NCI-H226 (cell line): ENCODE measurements around the gene VASH1.
"Not testable (repeated sequence)": the region's sequence is repeated elsewhere in the genome, so short reads cannot be mapped to it uniquely, and the experiment has no call there.

Source experiments
- DNase-seq: peaks from one replicate; pipeline ENCODE4 v3.0.0-alpha.2; 2015

The VASH1 gene

DNA sequence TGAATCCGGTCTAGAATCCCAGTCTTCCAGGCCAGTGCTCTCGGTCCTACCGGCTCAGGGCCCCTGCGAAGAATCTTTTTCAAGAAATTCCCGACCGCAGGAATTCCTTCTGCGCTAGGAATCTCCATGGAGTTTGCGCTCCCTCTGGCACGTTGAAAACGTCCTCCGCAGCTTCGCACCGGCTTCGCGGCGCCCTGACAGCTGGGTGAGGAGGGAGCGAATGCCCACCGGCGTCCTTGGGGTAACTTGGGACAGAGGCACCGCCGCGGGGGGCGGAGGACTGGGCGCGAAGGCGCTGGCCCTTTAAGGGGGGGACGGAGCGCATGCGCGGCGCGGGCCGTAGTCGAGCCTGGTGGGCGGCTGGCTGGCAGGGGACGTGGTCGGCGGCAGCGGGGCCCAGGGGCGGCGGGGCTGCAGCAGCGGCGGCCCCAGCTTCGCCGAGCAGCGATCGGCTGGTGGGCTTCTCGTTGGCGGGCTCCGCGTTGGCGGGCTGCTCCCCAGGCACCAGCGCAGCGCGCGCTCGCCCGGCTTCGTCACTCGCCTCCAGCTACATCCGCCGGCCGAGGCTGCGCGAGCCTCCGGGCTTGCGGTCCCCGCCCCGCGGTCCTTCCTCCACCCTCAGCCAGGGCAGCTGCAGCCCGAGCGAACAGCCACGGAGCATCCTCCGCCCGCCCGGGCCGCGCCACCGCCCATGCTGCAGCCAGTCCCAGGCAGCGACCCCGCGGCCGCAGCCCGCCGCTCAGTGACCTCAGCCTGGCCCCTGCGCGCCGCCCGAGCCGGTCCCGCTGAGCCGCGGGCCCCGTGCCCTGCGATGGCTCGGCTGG lies at the start of gene VASH1:
TSS of gene VASH1 (plus strand) at position 333 of the 824 bp plus-strand sequence. CDS start 1,354 bp downstream, outside the sequence.
- DNase-seq = peak; percentile 72

DNA sequence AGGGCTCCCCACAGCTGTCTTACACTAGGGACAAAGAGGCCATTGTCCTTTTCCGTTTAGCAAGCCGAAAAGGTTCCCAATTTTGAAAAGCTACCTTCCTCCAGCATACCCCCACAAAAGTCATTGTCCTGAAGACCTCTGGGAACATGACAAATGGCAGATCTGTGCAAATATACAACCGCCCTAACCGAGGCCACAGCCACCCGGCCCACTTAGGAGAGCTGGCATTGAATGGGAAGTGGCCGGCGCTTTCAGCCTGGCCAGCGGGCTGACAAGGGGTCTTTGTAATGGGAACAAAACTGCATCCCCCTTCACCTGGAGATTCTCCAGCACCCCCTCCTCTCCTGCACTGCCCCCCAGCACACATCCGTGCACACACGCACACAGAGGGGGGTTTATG lies 48.1 kb upstream of the VASH1 start:
- DNase-seq = no peak

DNA sequence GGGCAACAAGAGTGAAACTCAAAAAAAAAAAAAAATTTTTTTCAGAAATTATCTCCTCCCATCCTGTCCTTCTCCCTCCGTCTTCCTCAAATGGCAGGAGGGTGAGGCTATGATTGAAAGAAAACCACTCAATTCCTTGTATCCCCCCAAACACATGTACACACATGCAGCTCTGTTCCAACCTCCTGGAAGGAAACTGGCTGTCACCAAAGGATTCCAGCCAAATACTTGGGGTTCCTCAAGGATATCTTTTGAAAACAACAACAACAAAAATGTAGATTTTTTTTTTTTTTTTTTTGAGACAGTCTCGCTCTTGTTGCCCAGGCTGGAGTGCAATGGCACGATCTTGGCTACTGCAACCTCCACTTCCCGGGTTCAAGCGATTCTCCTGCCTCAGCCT lies 46.8 kb upstream of the VASH1 start:
- DNase-seq = no peak

DNA sequence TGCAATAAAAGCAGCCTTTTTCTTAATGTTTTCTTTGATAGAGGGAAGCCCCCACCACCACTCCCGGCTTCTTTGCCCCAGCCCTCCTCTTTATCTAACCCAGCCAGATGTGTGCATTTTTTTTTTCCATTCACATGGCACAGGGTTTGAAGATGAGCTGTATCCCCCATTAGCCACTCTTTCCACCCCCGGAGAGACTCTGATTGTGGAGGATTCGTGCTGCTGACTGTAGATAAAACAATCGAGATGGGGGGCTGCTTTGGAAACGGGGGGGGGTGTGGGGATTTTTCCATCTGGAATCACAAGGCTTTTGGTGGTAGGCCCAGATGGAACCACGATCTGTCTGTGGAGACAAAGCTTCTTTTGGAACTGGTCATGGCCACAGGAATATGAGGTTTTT lies 46.2 kb upstream of the VASH1 start:
- DNase-seq = no peak

DNA sequence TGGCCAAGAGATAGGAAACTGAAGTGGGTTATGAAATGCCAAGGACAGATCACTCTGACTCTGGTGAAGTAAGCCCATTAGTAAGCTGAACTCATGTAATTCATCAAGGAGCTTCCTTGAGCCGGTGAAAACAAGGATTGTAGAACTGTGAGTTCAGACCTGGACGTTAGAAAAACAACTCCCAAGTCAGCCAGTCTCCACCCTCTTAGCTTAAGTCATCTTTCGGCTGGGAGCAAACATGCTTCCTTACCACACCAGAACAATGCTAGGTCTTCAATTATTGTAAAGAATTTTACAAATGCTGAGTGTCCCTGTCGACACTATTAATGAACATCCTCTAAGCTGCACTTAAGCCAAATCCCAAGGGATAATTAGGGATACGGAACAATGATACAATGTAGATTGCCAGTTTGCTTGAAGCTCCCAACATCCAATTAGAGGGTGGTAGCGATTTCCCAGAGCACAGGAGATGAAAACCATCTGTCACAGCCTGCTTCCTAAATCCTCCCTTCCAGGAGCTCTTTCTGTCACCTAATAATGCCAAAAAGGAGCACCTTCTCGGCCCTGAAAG lies 45.7 kb upstream of the VASH1 start:
- DNase-seq = no peak

DNA sequence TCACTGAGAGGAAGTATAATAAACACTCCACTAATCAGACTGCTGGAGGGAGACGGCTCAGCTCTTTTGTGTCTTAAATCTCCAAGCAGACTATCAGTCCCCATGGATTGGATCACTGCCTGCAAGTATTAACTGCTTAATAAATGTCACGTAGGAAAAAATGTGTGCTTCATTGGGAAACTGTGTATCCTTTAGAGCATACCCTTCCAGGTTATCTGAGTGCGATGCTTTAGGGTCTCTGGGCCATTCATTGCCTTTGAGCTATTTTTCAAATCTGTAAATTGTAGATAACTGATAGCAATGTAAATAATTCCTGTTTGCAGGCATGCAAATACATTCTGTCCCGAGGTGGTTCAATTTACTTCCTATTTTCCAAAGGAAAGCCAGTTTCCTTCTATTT lies 45.0 kb upstream of the VASH1 start:
- DNase-seq = no peak

DNA sequence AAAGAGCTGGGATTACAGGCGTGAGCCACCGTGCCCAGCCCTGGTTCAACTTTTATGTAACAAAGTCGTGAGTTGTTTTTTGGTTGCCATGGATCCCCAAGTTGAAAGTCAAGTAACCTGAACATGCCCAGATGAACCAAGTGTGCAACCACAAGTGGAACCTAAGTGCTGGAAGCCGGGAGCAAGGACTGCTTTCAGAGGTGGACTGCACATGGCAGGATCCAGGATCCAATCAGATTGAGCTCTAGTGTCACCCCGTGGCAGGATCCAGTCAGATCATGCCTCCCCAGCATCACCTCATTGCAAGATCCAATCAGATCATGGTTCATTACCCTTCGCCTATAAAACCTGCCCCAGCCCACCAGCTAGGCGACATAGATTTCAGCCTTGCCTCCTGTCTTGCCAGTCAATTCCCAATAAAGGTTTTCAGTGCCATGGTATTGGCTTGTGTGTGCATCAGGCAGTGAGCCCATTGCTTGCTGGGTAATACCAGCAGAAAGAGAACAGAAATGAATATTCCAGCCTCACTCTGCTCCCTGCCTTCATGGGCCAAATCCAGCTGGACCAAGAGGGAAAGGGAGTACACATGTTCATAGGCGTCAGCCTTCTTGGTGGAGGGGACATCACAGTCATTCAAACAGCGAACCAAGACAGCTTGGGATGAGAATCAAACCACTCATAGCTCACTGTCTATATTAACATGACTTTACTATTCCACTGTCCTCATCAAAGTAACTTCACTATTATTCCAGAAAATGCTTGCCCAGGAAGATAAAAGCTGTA lies 43.6 kb upstream of the VASH1 start:
- no peak for DNase-seq

DNA sequence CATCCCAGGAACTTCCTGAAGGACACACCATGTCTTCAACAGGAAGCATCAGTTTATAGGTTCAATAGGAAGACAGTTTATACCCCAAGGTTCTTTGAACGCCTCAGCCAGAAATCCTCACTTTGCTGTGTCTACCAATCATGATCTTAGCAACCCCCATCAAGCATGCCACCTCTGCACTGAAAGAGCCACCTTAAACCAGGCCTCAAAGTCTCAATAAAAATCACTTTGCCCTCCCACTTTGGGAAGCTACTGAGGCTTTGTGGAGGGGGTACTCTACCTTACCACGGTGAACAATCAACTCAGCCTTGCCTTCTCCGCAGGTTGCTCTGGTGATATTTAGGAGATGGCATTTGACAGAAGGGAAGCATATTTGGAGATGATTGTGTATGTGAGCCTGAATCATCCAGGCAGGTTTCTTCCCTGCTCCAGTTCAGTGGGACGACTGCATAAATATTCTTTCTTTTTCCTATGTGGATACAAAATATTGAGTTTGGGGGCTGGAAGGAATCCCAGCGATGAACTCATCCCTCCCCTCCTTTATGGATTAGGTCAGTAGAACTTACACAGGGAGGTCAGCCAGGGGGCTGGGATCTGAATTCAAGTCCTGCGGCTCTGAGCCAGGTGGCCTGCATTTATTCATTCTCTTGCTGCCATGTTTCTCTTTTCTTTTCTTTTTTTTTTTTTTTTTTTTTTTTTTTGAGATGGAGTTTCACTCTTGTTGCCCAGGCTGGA lies 42.8 kb upstream of the VASH1 start:
- no peak for DNase-seq

DNA sequence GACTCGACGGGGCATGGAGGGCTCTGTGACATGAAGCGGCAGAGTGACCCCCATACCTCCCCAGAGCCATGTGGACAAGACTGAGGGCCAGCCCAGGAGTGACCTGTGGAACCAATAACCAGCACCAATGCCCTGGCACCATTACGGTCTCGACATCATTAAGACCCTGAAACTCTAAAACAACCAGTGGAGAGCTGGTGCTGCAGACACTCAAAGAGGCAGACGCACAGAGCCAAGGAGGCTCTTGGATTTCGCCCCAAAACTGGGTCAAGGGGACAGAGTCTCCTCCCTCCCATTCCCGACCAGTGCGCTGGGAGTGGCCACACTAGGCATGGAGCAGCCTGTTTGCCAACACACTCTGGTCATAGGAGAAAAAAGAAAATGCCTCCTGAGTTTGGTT lies 41.6 kb upstream of the VASH1 start:
- no peak for DNase-seq

DNA sequence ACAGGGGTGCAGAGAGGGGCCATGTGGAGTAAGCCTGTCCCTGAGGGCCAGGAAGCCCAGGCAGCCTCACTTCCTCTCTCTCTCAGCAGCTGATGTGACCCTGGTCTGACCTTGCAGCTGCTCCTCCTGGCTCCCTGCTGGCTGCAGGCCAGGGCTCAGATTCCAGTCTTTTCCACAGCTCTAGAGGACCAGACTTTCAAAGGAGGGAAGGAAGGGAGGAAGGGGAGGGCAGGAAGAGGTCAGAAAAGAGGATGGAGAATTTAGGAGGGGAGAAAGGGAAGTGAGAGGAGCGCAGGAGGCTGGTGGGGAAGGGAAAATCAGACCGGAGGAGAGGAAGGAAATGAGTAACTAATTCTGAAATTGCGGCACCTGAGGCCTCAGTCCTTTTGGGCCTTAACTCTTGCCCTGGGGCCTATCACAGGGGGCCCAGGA lies 40.9 kb upstream of the VASH1 start:
- no peak for DNase-seq

DNA sequence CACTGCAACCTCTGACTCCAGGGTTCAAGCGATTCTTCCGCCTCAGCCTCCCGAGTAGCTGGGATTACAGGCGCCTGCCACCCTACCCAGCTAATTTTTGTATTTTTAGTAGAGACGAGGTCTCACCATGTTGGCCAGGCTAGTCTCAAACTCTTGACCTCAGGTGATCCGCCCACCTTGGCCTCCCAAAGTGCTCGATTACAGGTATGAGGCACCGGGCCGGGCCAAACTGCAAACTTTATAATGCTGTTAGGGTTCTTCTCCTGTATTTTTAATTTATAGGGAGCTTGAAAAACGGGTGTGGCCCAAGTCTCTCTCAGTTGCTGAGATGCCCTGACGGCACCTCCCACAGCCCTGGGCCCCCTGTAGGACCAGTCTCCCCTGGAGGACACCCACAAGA lies 39.8 kb upstream of the VASH1 start:
- DNase-seq = not testable (repeated sequence)

DNA sequence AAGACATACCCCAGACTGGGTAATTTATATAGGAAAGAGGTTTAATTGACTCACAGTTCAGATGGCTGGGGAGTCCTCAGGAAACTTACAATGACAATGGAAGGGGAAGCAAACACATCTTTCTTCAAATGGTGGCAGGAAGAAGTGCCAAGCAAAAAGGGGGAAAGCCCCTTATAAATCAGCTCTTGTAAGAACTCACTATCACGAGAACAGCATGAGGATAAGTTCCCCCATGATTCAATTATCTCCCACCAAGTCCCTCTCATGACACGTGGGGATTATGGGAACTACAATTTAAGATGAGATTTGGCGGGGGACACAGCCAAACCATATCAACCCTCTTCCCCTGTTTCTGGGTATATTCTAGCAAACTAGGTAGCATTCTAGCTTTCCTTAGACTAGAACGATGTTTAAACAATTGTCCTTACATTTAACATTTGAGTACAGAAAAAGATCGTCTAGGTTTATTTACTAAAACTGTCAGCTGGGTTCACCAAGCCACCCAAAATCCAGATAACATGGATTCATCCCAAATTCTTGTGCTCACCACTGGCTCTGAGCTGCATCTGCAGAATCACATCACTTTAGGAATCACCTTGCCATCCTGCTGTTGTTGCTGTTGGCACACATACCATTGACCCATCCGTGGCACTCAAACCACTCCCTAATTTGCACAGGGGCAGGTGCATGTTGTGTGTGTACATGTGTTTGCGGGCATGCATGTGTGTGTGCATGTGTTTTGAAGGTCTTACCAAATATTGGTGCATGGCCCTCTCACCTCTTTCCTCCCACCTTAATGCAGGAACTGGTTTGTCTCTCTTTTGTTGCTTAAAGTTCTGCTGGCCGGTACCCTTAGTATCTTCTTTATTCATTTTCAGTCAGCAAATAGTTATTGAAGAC lies 36.4 kb upstream of the VASH1 start:
- DNase-seq = no peak

DNA sequence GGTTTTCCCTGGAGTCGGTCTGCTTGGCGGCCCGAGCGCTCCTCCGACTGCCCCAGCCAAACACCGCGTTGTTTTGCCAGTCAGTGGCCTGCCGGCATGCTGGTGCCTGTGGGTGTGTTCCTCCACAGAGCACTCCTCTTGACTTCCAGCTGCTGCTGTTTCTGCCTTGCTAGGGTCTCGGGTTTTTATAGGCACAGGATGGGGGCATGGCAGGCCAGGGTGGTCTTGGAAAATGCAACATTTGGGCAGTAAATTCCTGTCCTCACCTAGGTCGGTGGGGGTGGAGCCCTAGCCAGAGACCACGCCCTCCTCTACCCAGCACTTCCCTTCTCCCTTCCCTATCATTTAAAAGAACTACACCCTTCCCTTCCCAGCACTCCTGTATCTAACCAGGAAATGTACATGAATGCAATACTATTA lies 34.7 kb upstream of the VASH1 start:
- DNase-seq = no peak

DNA sequence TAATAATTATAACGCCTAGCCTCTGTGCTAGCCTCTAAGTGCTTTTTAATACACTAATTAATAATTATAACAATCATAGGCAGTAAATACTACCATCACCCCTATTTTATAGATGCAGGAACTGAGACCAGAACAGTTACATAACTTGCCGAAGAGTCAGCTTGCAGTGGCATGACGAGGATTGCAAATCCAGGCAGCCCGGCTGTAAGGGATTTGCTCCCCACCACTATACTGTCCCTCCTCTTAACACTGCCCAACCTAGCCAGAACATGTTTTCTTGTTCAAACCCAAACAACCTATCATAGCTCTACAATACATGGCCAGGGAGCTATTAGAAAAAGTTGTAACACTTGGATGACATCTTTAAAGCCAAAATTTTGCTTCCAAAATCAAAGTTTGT lies 33.9 kb upstream of the VASH1 start:
- DNase-seq = no peak

DNA sequence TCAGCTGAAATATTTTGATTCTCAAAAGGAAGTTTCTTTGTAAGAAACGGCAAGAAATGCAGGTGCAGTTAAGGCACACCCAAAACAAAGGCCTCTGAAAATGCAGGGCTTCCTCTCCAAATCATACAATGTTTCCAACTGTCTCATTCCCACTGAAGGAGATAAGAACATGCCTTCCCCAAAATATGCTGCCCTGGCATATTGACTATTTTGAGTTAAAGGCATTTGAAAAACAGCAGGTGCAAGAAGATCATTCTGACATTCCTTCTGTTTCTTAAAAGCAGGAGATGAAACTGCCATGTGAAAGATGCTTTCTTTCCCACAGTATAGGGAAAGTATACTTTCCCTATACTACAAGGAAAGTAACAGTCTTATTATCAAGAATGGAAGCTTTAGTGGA lies 33.4 kb upstream of the VASH1 start:
- no peak for DNase-seq

DNA sequence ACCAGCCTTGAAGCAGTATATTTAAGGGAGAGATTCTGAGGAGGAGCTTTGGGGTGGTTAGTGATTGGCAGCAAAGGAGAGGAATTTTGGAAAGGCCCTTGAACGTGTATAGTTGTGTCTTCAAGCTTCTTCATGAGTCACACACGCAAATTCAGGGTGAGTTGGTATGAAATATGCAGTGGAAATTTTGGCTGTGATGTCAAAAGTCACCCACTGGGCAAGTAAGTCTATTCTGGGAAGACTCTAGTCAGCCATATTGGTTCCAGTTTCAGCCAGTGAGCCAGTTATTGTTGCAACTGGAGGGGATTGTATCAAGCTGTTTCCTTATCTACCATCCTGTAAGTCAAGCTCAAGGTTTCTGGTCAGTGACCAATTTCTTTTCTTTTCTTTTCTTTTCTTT lies 32.0 kb upstream of the VASH1 start:
- no peak for DNase-seq

DNA sequence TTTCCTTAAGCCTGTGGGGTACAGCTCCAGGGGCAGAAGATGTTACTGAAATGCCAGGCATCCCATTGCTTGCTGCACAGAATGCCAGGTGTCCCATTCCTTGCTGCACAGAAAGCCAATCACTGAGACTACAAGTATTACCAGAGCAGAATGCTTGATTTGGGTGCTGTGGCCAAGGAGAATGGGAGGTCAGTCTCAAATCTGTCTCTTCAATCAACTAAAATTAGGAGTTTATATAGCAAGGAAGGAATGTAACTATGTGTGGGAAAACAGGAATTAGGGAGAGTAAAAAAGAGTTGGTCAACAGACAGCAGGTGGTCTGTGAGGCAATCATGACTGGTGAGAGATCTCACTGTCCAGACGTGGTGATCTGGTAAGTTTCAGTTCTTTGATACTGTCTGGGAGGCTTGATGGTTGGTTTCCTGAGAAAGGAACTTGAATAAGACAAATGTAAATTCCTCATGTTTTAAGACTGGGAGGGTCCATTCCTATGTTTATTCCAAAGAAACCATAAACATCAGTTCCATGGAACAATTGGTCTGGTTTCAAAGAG lies 31.2 kb upstream of the VASH1 start:
- DNase-seq = no peak

DNA sequence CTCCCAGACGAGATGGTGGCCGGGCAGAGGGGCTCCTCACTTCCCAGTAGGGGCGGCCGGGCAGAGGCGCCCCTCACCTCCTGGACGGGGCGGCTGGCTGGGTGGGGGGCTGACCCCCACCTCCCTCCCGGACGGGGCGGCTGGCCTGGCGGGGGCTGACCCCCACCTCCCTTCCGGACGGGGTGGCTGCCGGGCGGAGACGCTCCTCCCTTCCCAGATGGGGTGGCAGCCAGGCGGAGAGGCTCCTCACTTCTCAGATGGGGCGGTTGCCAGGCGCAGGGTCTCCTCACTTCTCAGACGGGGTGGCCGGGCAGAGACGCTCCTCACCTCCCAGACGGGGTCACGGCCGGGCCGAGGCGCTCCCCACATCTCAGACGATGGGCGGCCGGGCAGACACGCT lies 26.8 kb upstream of the VASH1 start:
- DNase-seq = not testable (repeated sequence)

DNA sequence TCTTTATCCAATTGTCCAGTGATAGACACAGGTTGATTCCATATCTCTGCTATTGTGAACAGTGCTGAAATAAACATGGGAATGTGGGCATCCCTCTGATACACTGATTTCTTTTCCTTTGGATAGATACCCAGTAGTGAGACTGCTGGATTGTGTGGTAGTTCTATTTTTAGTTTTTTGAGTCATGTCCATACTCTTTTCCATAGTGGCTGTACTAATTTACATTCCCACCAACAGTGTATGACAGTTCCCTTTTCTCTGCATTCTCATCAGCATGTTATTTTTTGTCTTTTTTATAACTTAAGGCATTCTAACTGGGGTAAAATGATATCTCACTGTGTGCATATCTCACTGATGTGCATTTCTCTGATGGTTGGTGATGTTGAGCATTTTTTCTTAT lies 24.8 kb upstream of the VASH1 start:
- no peak for DNase-seq

DNA sequence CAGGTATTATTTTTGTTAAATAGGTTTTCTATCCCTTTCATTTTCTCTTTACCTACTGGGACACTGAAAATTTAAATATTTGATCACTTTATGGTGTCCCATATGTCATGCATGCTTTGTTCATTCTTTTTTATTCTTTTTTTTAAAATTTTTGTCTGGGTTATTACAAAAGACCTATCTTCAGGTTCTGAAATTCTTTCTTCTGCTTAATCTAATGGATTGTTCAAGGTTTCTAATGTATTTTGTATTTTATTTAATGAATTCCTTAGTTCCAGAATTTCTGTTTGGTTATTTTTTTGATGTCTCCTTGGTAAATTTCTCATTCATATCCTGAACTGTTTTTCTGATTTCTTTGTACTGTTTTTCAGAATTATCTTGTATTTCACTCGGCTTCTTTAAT lies 20.2 kb upstream of the VASH1 start:
- DNase-seq = no peak

DNA sequence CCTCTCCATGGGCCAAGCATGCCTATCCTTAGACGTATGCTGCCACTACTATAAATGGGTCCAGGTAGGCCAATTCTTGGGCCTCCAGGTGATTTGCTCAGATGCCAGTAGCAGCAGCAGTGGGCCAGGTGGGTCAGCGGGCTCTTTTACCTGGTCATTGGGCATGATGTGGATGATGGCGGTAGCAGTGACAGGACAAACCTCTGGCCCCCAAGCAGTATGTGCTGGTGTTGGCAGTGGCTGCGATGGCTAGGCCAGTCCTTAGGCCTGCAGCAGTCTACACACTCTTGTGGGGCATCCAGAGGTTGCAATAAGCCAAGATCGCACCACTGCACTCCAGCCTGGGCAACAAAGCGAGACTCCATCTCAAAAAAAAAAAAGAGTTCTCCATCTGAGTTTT lies 19.1 kb upstream of the VASH1 start:
- DNase-seq = no peak

DNA sequence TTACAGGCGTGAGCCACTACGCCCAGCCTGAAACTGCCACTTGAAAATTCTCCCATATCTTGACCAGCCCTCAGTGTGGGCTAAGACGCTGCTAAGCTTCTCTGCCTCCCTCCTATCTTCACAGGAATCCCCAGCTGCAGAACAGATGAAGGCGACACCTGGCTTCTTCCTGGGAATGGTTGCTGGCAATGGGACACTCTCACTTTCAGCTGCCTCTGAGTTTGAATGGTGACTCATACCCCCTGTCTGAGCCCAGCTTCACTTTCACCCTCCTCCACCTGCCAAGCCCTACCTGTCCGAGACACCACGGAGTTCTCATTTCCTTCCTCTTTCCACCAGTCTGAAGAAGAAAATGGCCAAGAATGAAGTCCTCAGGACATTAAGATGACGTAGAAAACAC lies 18.3 kb upstream of the VASH1 start:
- DNase-seq = no peak
